BJ (cell line): Measurements from ENCODE around the gene CD80. TPM values are rescaled to one million over a fixed set of nuclear protein-coding genes. Genes with fewer than 3 reads are reported as not detected.
A peak's percentile ranks its signal among the peaks of the same experiment; 100 is the strongest.

Experiments
- CTCF ChIA-PET: fragments of 350-600 bp; formaldehyde crosslinking; extraction: SDS; loops from one replicate; lab custom pipeline; 2021; ENCODE audit warnings: antibody characterized with exemption, inconsistent platforms; lab: Yijun Ruan, JAX
- POLR2A ChIA-PET: fragments of 300-600 bp; sonication (Branson Sonifier 250); formaldehyde crosslinking; extraction: SDS; loops from one replicate; lab custom pipeline; 2021; ENCODE audit warnings: antibody characterized with exemption; lab: Charles Lee
- DNase-seq: peaks from one replicate; pipeline ENCODE4 v3.0.0-alpha.2; 2011; ENCODE audit warnings: low read depth
- H3K27me3 ChIP-seq: 2 replicates; pipeline ENCODE4 v1.6.0; 2011; ENCODE audit warnings: low read length; ENCODE audit not compliant: control insufficient read depth, insufficient read depth
- H3K36me3 ChIP-seq: 2 replicates; pipeline ENCODE4 v1.5.1; 2011; ENCODE audit warnings: low read length; ENCODE audit not compliant: control insufficient read depth, insufficient read depth
- H3K4me3 ChIP-seq: 2 replicates; pipeline ENCODE4 v1.5.1; 2011; ENCODE audit warnings: low read depth, mild to moderate bottlenecking, control low read depth, low read length
- polyA plus RNA-seq: library from polyadenylated mRNA; depleted of rRNA; stranded (reverse); fragments of >200 nt; gene quantifications from 2 replicates; pipeline ENCODE4 v1.2.3, GENCODE V29; 2011
- TF ChIP-seq, protein P1 (sequence below): IDR thresholded peaks from 2 replicates; pipeline ENCODE4 v1.5.1; 2011; ENCODE audit warnings: low read depth, mild to moderate bottlenecking, control low read depth, inconsistent platforms, low read length, moderate library complexity; ENCODE audit not compliant: insufficient read depth

Gene CD80
- polyA plus RNA-seq, 1 experiment = not detected

GRCh38 chr3:119550192-119550910 lies 9.1 kb downstream of the CD80 start:
- TF ChIP-seq, protein P1, sequence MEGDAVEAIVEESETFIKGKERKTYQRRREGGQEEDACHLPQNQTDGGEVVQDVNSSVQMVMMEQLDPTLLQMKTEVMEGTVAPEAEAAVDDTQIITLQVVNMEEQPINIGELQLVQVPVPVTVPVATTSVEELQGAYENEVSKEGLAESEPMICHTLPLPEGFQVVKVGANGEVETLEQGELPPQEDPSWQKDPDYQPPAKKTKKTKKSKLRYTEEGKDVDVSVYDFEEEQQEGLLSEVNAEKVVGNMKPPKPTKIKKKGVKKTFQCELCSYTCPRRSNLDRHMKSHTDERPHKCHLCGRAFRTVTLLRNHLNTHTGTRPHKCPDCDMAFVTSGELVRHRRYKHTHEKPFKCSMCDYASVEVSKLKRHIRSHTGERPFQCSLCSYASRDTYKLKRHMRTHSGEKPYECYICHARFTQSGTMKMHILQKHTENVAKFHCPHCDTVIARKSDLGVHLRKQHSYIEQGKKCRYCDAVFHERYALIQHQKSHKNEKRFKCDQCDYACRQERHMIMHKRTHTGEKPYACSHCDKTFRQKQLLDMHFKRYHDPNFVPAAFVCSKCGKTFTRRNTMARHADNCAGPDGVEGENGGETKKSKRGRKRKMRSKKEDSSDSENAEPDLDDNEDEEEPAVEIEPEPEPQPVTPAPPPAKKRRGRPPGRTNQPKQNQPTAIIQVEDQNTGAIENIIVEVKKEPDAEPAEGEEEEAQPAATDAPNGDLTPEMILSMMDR = no peak
- ChIA-PET CTCF (no interaction called here), POLR2A (no interaction called here)
- Histone ChIP-seq H3K4me3 (no peak overlapping the region), H3K36me3 (no peaks in the 10 kb centered on the region), H3K27me3 (no peaks in the 10 kb centered on the region)
- no peak for DNase-seq

DNA sequence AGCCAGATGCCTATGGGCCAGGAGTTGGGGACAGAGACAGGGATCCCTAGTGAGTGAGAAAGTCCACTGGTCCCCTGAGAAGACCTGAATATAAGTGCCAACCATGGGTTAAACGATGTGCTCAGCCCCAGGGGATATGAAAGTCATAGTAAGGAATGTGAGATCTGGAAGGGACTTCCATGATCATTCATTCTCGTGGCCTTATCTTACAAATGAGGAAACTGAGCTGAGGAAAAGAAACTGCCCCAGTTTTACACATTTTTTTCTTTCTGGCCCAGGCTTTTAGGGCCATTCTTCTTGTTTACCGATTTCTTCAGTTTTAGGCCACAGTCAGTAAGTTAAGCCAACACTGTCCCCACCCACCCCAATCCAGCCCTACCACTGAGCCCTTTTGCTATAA lies 11.1 kb downstream of the CD80 start:
- ChIA-PET POLR2A (no interaction called here), CTCF (no interaction called here)
- DNase-seq = no peak
- TF ChIP-seq, protein P1 = no peak
- H3K4me3 ChIP-seq = no peak overlapping the region
- no peaks in the 10 kb centered on the region for H3K27me3 ChIP-seq
- no peaks in the 10 kb centered on the region for H3K36me3 ChIP-seq

- no peaks in the 10 kb centered on the region for H3K36me3 ChIP-seq
- CTCF ChIA-PET = no interaction called here
- no peak for DNase-seq
- POLR2A ChIA-PET = no interaction called here
- no peak overlapping the region for H3K4me3 ChIP-seq
- TF ChIP-seq, protein P1 = no peak
- H3K27me3 ChIP-seq = no peaks in the 10 kb centered on the region
Measured at GRCh38 chr3:119547227-119547626, 12.2 kb downstream of the CD80 start.

DNA sequence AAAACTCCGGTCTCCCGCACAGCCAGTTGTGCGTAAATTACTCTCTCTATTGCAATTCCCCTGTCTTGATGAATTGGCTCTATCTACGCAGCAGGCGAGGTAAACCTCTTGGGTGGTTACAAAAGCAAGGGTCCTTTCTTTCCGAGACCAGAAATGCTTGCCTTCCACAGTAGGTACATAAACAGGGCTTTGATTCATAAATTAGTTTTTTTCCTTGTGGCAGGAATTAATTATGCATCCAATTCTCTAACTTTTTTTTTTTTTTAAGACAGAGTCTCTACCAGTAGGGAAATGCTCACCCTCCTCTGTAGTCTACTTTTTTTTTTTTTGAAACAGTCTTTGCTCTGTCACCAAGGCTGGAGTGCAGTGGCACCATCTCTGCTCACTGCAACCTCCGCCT lies 16.3 kb downstream of the CD80 start:
- ChIA-PET POLR2A (no interaction called here), CTCF (no interaction called here)
- Histone ChIP-seq H3K4me3 (no peak overlapping the region), H3K36me3 (no peaks in the 10 kb centered on the region), H3K27me3 (peaks cover 1% of the 10 kb centered on the region; the same call in 1 of the 2 replicates)
- DNase-seq = no peak
- TF ChIP-seq, protein P1 = peak; percentile 18; the same call in 1 of the 2 replicates

DNA sequence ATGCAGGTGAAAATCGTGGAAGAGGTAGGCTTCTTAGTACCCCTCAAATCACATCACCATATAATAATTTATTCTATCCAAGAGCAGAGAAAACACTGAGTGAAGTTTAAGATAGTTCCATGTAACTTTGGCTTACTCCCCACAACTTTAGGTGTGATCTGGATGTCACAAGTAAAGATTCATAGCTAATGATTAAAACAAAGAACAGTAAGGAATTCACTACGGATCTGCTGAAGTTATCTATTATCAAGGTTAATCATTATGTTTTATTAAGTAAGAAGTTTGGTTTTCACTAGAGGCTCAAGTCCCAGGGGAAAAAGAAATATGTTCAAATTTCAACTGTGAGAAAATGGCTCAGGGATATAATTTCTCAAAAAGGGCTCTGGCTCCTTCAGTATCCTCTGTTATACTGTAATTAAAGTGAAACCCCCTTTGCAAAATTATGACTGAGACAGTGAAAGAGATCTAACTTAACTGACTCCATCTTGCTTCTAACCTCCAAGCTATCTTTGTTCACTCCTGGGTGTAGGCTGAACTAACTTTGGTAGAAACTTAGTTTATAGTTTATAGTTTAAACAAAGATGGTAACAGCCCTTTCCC lies 17.1 kb downstream of the CD80 start:
- Histone ChIP-seq H3K27me3 (peaks cover 1% of the 10 kb centered on the region; the same call in 1 of the 2 replicates), H3K36me3 (no peaks in the 10 kb centered on the region), H3K4me3 (no peak overlapping the region)
- POLR2A ChIA-PET = no interaction called here
- TF ChIP-seq, protein P1 = no peak
- CTCF ChIA-PET = no interaction called here
- DNase-seq = no peak
